Nephron (organoid): ENCODE data around the gene ADAMTS6.
"Not testable (repeated sequence)": the region's sequence is repeated elsewhere in the genome, so short reads cannot be mapped to it uniquely, and the experiment has no call there.

Source experiments
- H3K27ac Mint-ChIP-seq, 3 experiments: 2 replicates each; pipeline ENCODE4 v1.8.0; 2020; ENCODE audit warnings: mixed read lengths in 3 of 3, mild to moderate bottlenecking in 2 of 3, moderate library complexity in 1 of 3
- H3K27me3 Mint-ChIP-seq: 2 replicates; pipeline ENCODE4 v1.8.0; 2021; ENCODE audit warnings: low read depth, mild to moderate bottlenecking, moderate library complexity, mixed read lengths
- H3K36me3 Mint-ChIP-seq: 2 replicates; pipeline ENCODE4 v1.8.0; 2020; ENCODE audit warnings: low read depth, mixed read lengths
- H3K4me1 Mint-ChIP-seq: 2 replicates; pipeline ENCODE4 v1.8.0; 2020; ENCODE audit warnings: mixed read lengths
- H3K4me3 Mint-ChIP-seq, 3 experiments: 2 replicates each; pipeline ENCODE4 v1.8.0; 2020; ENCODE audit warnings: mild to moderate bottlenecking in 3 of 3, mixed read lengths in 3 of 3, moderate library complexity in 2 of 3
- H3K9me3 Mint-ChIP-seq: 2 replicates; pipeline ENCODE4 v1.8.0; 2020; ENCODE audit warnings: mixed read lengths
- TF ChIP-seq, protein P1 (sequence below), 3 experiments: fragments of 200-600 bp; sonication (generic); IDR thresholded peaks; one replicate each; pipeline ENCODE4 v1.5.0; 2021; ENCODE audit warnings: antibody characterized with exemption in 3 of 3; ENCODE audit not compliant: unreplicated experiment in 3 of 3

Gene ADAMTS6

DNA sequence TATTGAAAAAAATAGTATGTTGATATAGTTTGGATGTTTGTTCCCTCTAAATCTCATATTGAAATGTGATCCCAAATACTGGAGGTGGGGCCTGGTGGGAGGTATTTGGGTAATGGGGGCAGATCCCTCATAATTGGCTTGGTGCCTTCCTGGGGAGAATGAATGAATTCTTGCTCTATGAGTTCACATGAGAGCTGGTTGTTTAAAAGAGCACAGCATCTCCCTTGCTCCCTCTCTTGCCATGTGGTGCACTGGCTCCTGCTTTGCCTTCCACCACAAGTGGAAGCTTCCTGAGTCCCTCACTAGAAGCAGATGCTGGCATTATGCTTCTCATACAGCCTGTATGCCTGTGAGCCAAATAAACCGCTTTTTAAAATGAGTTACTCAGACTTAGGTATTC lies 154.8 kb downstream of the ADAMTS6 start:
- Mint-ChIP-seq H3K36me3 (no peaks in the 10 kb centered on the region), H3K9me3 (no peaks in the 10 kb centered on the region), H3K27me3 (peaks cover 4% of the 10 kb centered on the region), H3K27ac (no peak overlapping the region), H3K4me3 (no peak overlapping the region), H3K4me1 (peaks cover 32% of the 10 kb centered on the region)
- TF ChIP-seq, protein P1, sequence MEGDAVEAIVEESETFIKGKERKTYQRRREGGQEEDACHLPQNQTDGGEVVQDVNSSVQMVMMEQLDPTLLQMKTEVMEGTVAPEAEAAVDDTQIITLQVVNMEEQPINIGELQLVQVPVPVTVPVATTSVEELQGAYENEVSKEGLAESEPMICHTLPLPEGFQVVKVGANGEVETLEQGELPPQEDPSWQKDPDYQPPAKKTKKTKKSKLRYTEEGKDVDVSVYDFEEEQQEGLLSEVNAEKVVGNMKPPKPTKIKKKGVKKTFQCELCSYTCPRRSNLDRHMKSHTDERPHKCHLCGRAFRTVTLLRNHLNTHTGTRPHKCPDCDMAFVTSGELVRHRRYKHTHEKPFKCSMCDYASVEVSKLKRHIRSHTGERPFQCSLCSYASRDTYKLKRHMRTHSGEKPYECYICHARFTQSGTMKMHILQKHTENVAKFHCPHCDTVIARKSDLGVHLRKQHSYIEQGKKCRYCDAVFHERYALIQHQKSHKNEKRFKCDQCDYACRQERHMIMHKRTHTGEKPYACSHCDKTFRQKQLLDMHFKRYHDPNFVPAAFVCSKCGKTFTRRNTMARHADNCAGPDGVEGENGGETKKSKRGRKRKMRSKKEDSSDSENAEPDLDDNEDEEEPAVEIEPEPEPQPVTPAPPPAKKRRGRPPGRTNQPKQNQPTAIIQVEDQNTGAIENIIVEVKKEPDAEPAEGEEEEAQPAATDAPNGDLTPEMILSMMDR (IDR thresholded peaks at IDR 0.05; ENCODE audit: unreplicated experiment in 3 of 3): no peak

DNA sequence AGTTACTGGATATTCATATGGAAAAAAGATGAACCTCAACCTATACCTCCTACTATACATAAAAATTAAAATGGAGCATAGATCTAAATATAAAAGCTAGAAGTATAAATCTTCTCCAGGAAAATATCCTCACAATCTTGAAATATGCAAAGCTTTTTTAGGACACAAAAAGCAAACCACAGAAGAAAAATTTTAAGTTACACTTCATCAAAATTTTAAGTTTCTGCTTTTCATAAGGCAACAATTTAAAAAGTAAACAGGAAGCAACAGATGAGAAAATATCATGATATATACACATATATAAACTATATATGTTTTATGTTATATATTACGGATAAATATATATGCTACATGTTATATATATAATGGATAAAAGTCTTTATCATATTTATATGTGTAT lies 157.5 kb downstream of the ADAMTS6 start:
- TF ChIP-seq, protein P1 (IDR thresholded peaks at IDR 0.05; ENCODE audit: unreplicated experiment in 3 of 3): no peak
- Mint-ChIP-seq H3K27ac (no peak overlapping the region), H3K4me1 (peaks cover 17% of the 10 kb centered on the region), H3K27me3 (peaks cover 4% of the 10 kb centered on the region), H3K9me3 (no peaks in the 10 kb centered on the region), H3K36me3 (no peaks in the 10 kb centered on the region), H3K4me3 (no peak overlapping the region)

DNA sequence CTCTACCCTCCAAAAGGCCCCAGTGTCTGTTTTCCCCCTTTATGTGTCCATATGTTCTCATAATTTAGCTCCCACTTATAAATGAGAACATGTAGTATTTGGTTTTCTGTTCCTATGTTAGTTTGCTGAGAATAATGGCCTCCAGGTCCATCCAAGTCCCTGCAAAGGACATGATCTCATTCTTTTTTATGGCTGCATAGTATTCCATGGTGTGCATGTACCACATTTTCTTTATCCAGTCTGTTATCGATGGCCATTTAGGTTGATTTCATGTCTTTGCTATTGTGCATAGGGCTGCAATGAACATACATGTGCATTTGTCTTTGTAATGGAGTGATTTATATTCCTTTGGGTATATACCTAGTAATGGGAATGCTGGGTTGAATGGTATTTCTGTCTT lies 161.0 kb downstream of the ADAMTS6 start:
- not testable (repeated sequence) for H3K4me3 Mint-ChIP-seq, H3K27ac Mint-ChIP-seq, H3K36me3 Mint-ChIP-seq, H3K9me3 Mint-ChIP-seq, H3K4me1 Mint-ChIP-seq, H3K27me3 Mint-ChIP-seq

DNA sequence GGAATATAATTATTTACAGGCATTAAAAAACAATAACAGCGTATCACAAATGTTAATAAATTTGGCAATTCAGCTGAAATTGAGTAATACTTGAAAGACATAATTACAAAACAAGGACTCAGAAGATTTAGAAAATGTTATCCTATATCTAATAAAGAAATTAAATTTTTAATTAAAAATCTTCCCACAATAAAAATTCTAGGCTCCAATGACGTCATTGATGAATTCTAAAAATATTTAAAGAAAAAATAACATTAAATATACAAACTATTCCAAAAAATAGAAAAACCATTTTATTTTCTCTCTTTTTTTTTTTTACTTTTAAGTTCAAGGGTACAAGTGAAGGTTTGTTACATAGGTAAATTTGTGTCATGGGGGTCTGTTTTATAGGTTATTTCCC lies 161.5 kb downstream of the ADAMTS6 start:
- no peak overlapping the region for H3K27ac Mint-ChIP-seq
- H3K4me1 Mint-ChIP-seq: no peaks in the 10 kb centered on the region
- TF ChIP-seq, protein P1 (IDR thresholded peaks at IDR 0.05; ENCODE audit: unreplicated experiment in 3 of 3): no peak
- H3K36me3 Mint-ChIP-seq: no peaks in the 10 kb centered on the region
- H3K9me3 Mint-ChIP-seq: peaks cover 6% of the 10 kb centered on the region
- H3K4me3 Mint-ChIP-seq: no peak overlapping the region
- H3K27me3 Mint-ChIP-seq: no peaks in the 10 kb centered on the region

DNA sequence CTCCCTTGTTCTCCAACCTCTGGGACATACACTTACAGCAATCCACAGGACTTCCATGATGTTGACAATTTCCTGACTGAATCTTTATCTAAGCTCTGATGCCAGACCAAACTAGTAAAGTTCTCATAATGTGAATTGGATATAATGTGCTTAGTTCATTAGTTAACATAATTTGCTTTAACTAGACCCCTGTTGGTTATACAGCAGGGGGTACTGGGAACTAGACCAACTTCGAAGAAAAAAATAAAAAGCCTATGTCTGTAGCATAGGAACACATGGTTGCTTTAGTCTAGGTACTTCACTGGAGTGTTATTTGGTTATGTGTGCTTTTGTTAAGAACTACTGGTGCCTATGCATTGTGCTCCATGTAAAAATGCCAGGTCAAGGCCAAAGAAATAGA lies 173.8 kb downstream of the ADAMTS6 start:
- Mint-ChIP-seq H3K36me3 (no peaks in the 10 kb centered on the region), H3K9me3 (no peaks in the 10 kb centered on the region), H3K27ac (no peak overlapping the region), H3K4me1 (peaks cover 5% of the 10 kb centered on the region), H3K27me3 (peaks cover 4% of the 10 kb centered on the region), H3K4me3 (no peak overlapping the region)
- TF ChIP-seq, protein P1 (IDR thresholded peaks at IDR 0.05; ENCODE audit: unreplicated experiment in 3 of 3): no peak

DNA sequence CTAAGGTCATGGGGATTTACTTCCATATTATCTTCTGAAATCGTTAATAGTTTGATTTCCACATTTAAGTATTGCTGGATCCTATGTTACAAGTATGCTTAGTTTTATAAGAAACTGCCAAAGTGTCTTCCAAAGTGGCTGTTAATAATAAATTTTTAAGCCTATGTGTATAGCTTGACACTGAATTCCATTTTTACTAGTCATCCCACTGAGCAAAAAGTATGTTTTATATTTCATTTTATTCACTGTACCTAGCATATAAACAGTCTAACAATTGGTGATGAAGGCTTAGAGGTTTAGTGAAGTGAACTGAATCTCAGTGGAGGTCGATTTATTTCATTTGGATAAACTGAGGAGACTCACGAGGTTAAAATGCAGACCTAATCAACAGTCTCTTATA lies 174.6 kb downstream of the ADAMTS6 start:
- no peak overlapping the region for H3K27ac Mint-ChIP-seq
- no peaks in the 10 kb centered on the region for H3K36me3 Mint-ChIP-seq
- peaks cover 4% of the 10 kb centered on the region for H3K27me3 Mint-ChIP-seq
- peaks cover 5% of the 10 kb centered on the region for H3K4me1 Mint-ChIP-seq
- no peaks in the 10 kb centered on the region for H3K9me3 Mint-ChIP-seq
- TF ChIP-seq, protein P1 (IDR thresholded peaks at IDR 0.05; ENCODE audit: unreplicated experiment in 3 of 3): no peak
- no peak overlapping the region for H3K4me3 Mint-ChIP-seq
